T-helper 1 cell treated with Interleukin-12 subunit alpha and Interleukin-12 subunit beta and Interleukin-4 antibody, amounts not matched to agents 30 μg/mL and 1 μg/mL, for 36 hours (primary cell): ENCODE results near the gene UHRF2.
"Not testable (repeated sequence)": the region's sequence is repeated elsewhere in the genome, so short reads cannot be mapped to it uniquely, and the experiment has no call there.

Experiments used
- H3K27ac Mint-ChIP-seq: one replicate; pipeline ENCODE4 v1.8.0; 2021; ENCODE audit warnings: mild to moderate bottlenecking, mixed read lengths
- H3K27me3 Mint-ChIP-seq: one replicate; pipeline ENCODE4 v1.8.0; 2021; ENCODE audit warnings: low read depth, mixed read lengths
- H3K36me3 Mint-ChIP-seq: one replicate; pipeline ENCODE4 v1.8.0; 2021; ENCODE audit warnings: low read depth, mixed read lengths
- H3K4me1 Mint-ChIP-seq: one replicate; pipeline ENCODE4 v1.8.0; 2021; ENCODE audit warnings: low read depth, mixed read lengths
- H3K4me3 Mint-ChIP-seq: one replicate; pipeline ENCODE4 v1.8.0; 2021; ENCODE audit warnings: mild to moderate bottlenecking, moderate library complexity, mixed read lengths
- H3K9me3 Mint-ChIP-seq: one replicate; pipeline ENCODE4 v1.8.0; 2021; ENCODE audit warnings: mixed read lengths

UHRF2 gene

DNA sequence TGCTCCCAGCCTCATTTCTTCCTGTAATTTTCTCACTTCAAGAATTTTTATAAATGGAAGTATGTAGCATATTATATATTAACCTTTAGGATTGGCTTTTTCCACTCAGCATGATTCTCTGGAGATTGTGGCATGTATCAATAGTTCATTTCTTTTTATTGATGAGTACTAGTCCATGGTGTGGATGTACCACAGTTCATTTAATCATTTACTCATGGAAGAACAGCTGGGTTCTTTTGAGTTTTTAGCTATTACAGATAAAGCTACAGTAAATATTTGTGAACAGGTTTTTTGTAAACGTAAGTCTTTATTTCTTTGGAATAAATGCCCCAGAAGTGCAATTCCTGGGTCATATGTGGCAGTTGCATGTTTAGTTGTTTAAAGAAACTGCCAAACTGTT lies 76.1 kb downstream of the UHRF2 start:
- H3K36me3 Mint-ChIP-seq: peaks cover 31% of the 10 kb centered on the region
- no peak overlapping the region for H3K4me3 Mint-ChIP-seq
- peaks cover 8% of the 10 kb centered on the region for H3K4me1 Mint-ChIP-seq
- no peaks in the 10 kb centered on the region for H3K27me3 Mint-ChIP-seq
- H3K9me3 Mint-ChIP-seq: no peaks in the 10 kb centered on the region
- no peak overlapping the region for H3K27ac Mint-ChIP-seq

DNA sequence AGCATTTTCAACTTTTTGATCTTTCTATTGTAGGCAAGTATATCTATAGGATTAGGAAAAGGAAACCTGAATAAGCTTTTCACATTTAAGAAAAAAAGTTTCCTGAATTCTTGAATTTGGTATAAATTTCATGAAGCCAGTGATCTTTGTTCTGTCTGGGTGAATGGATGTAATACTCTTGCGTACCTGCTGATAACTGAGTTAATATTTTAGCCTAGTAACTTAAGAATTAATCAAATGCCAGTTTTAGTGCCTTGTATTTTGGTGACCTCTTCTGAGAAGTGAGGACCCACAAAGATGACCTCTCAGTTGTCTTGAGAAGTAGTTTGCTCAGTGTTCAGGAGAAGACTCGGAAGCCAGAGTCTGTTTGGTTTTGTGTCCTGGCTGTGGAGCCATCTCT lies 77.9 kb downstream of the UHRF2 start:
- Mint-ChIP-seq H3K4me3 (no peak overlapping the region), H3K9me3 (no peaks in the 10 kb centered on the region), H3K4me1 (peaks cover 8% of the 10 kb centered on the region), H3K27me3 (no peaks in the 10 kb centered on the region), H3K27ac (no peak overlapping the region), H3K36me3 (peaks cover 24% of the 10 kb centered on the region)

DNA sequence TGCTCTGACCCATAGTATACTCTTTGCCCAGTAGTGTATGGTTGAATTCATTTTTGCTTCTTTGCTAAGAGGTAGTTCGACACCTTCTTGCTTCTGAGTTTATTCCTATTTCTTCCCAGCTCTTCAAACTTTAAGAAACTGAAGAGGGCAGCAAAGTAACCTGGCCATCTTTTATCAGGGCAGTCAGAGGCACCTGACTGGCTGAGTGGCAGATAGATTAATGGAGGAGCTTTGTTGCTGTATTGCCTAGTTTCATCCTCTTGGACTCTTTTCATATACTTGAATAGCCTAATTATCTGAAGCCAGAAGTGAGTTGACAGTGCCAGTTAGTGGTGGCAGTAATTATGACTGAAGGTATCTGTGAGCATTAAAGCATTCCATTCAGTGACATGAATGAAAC lies 82.5 kb downstream of the UHRF2 start:
- Mint-ChIP-seq H3K36me3 (peaks cover 31% of the 10 kb centered on the region), H3K4me1 (peaks cover 11% of the 10 kb centered on the region), H3K27ac (no peak overlapping the region), H3K27me3 (no peaks in the 10 kb centered on the region), H3K4me3 (no peak overlapping the region), H3K9me3 (no peaks in the 10 kb centered on the region)

DNA sequence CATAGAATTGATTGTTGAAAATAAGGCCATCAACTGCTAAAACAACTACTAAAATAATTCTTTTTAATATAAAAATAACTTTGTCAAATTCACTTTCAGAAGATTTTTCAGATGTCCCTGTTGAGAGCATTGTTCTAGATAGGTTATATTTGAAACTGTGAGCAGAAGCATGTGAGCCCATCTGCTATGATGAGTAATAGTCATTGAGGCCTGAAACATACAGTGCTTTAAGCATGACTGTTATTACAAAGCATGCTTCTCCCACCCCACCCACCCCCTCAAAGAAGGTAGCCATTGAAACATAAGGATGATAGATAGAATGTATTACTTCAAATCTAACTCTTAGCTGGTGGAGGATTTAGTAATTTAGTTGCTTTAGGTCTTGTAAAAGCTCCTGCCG lies 86.0 kb downstream of the UHRF2 start:
- no peaks in the 10 kb centered on the region for H3K9me3 Mint-ChIP-seq
- H3K36me3 Mint-ChIP-seq: peaks cover 28% of the 10 kb centered on the region
- no peak overlapping the region for H3K4me3 Mint-ChIP-seq
- no peaks in the 10 kb centered on the region for H3K27me3 Mint-ChIP-seq
- peak overlapping the region; percentile 32 for H3K27ac Mint-ChIP-seq
- H3K4me1 Mint-ChIP-seq: peaks cover 4% of the 10 kb centered on the region

DNA sequence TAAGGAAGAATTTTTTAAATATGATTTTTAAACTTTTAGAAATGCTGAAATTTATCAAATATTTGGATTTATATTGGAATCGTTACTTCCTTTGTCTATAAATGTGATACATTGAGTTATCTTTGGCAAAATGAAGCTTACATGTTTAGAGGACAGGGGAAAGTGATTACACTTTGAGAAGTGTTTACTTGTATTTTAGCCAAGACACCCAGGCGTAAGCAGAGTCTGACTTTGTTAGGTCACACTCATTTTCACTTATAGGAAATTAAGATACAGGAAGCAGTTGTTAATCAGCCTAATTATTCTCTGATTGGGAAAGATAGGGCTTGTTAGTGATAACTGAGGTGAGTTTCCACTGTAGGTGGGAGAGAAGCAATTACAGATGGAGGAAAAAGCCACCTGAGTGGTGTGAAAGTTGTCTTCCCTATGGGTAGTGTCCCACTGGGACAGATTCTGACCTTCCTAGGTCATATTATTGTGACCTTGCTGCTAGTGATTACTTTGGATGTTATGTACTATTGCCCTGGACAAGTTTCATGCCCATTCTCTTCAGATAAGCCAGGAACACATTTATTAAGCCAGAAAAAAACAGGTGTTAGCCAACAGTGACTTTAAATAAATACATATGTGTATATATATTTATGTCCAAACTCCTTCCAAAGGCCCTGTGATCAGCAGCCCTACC lies 88.7 kb downstream of the UHRF2 start:
- no peaks in the 10 kb centered on the region for H3K9me3 Mint-ChIP-seq
- no peak overlapping the region for H3K27ac Mint-ChIP-seq
- peaks cover 38% of the 10 kb centered on the region for H3K36me3 Mint-ChIP-seq
- no peaks in the 10 kb centered on the region for H3K27me3 Mint-ChIP-seq
- H3K4me3 Mint-ChIP-seq: no peak overlapping the region
- peaks cover 4% of the 10 kb centered on the region for H3K4me1 Mint-ChIP-seq

DNA sequence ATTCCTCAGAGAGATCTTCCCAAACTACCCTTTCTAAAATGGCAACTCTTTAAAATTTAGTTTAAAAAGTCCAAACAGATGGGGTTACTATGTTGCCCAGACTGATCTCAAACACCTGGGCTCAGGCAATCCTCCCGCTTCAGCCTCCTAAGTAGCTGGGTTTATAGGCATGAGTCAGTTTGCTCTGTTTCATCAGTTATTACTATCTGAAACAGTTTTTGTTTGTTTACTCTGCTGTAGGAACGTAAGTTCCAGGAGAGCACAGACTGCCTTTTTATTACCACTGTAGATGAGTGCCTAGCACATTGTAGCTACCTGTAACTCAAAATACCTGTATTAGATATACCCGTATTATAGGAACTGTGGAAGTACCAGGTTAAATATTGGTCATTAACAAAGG lies 89.4 kb downstream of the UHRF2 start:
- Mint-ChIP-seq H3K27ac (no peak overlapping the region), H3K27me3 (no peaks in the 10 kb centered on the region), H3K4me3 (no peak overlapping the region), H3K36me3 (peaks cover 36% of the 10 kb centered on the region), H3K9me3 (no peaks in the 10 kb centered on the region), H3K4me1 (peaks cover 4% of the 10 kb centered on the region)

DNA sequence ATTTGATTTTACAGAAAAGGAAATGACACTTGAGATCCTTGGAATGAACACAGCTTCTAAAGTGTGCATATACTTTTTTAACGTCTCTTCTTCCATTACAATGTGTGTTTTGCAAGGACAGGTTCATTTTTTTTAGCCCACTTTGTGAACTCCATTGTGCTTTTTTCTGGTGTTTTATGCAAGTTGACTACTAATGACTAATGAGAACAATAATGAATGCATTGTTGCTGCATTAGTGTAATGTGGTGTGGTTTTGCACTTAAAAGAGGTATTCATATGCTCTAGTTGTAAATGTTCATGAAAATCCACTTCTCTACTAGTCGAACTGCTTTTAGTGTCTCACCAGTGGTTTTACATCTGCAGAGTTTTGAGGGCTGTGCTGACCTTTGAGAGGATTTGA lies 93.6 kb downstream of the UHRF2 start:
- H3K27me3 Mint-ChIP-seq: no peaks in the 10 kb centered on the region
- H3K27ac Mint-ChIP-seq: no peak overlapping the region
- H3K4me1 Mint-ChIP-seq: peaks cover 1% of the 10 kb centered on the region
- H3K9me3 Mint-ChIP-seq: no peaks in the 10 kb centered on the region
- no peak overlapping the region for H3K4me3 Mint-ChIP-seq
- peaks cover 33% of the 10 kb centered on the region for H3K36me3 Mint-ChIP-seq

DNA sequence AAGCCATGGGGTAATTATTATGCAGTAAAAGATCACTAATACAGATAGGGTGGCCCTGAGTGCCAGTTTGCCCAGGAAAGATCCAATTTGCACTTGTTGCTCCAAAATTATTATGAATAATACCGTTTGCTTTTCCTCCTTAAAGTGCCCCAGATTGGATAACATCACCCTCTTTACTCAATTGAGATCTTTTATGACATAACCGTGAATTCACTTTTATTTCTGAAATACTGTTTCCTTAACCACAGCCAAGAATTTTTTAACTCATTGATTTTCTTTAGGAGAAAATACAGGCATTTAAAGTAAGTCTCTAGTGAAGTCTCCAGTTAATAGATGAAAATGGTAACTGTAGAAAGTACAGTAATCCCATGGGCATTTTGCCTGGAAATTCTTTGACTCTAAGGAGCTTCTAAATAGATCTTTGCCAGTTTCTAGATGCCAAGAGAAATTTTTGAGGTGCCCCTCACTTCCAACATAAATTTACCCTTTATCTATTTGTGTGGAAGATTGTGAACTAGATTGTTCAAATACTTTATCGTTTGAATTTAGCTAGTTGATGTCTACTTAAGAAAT lies 99.2 kb downstream of the UHRF2 start:
- no peaks in the 10 kb centered on the region for H3K9me3 Mint-ChIP-seq
- H3K4me3 Mint-ChIP-seq: no peak overlapping the region
- H3K27ac Mint-ChIP-seq: no peak overlapping the region
- no peaks in the 10 kb centered on the region for H3K27me3 Mint-ChIP-seq
- peaks cover 24% of the 10 kb centered on the region for H3K36me3 Mint-ChIP-seq
- H3K4me1 Mint-ChIP-seq: no peaks in the 10 kb centered on the region

DNA sequence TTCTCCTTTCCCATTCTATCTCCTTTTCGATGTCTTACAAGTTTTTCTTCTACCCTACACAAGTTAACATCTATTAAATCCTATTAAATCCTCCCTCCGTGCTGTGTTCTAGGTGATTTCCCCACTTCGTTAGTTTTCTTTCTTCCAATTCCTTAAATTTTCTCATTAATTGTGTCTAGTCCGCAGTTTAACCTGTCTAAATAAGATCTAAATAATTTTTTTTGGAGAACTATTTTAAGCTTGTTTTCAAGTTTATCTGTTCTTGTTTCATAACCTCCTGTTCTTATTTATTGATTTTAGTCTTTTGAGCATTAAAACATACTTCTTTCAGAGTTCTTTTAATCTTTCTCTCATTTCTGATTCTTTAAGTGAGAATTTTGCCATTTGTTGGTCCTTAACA lies 109.3 kb downstream of the UHRF2 start:
- Mint-ChIP-seq H3K4me1 (no peaks in the 10 kb centered on the region), H3K9me3 (peaks cover 9% of the 10 kb centered on the region), H3K27me3 (no peaks in the 10 kb centered on the region), H3K36me3 (peaks cover 31% of the 10 kb centered on the region), H3K27ac (no peak overlapping the region), H3K4me3 (no peak overlapping the region)

DNA sequence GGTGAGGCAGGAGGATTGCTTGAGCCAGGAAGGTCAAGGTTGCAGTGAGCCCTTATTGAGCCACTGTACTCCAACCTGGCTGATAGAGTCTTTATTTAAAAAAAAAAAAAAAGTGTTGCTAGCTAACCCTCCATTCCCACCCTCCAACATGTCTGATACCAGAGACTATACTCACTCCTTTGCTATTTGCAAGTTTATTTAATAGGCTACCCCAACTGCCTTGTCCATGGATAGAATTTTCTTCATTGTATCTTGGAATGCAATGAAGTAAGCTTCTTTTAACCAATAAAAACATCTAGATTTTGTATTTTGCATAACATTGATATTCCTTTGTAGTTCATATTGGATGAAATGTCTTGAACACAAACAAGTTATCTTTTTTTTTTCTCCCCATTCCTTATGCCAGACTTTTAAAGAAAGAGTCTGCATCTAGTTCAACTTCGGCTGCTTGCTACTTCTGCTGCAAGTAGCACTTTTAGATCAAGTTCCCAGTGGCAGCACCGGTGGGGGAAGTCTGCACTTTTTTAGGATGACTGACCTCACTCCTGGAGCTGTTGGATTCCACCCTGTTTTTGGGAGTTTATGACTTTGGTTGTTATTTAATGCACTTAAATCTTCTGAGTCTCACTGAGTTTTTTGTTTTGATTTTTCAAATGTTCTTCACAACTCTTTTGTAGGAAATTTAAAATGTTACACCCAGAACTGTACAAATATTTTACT lies 112.5 kb downstream of the UHRF2 start:
- Mint-ChIP-seq H3K4me1 (no peaks in the 10 kb centered on the region), H3K9me3 (peaks cover 6% of the 10 kb centered on the region), H3K27ac (no peak overlapping the region), H3K4me3 (no peak overlapping the region), H3K27me3 (no peaks in the 10 kb centered on the region), H3K36me3 (peaks cover 14% of the 10 kb centered on the region)

DNA sequence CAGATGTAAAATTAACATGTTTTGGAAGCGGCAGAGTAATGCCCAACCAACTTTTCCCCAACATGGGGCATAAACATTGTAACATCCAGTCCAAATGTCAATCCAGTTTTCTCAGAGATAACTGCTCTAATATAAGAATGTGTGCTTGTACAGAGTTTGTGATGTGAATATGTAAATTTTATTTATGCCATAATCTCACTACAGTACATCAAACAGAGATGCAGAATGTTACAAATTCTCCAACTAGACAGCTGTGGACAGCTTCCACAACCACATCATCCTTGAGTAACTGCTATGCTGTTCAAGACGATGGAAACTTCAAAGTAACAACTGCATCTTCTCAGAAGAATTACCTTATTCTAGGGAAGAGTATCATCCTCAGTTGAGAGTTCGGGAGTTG lies 122.6 kb downstream of the UHRF2 start:
- Mint-ChIP-seq H3K27me3 (no peaks in the 10 kb centered on the region), H3K4me1 (no peaks in the 10 kb centered on the region), H3K36me3 (no peaks in the 10 kb centered on the region), H3K27ac (no peak overlapping the region), H3K4me3 (no peak overlapping the region), H3K9me3 (no peaks in the 10 kb centered on the region)

DNA sequence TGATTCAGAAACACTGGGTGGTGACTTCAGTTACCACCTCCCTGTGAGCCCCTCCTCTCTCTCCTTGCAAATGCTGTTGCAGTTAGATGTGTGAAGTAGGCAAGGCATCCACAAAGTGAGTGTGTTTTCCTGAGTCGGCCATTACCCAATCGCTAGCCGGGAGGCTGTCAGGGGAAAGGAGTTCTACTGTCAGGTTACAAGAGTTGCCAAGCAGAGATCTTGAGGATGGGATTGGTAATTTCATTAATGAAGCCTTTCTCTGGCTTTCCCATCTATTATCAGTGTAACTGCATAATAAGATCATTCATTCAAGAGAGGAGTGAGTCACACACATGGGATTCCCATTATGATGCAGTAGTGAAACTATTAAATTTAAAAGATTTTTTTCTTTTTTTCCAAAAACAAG lies 125.7 kb downstream of the UHRF2 start:
- Mint-ChIP-seq H3K27ac (no peak overlapping the region), H3K4me1 (no peaks in the 10 kb centered on the region), H3K9me3 (no peaks in the 10 kb centered on the region), H3K36me3 (no peaks in the 10 kb centered on the region), H3K27me3 (peaks cover 7% of the 10 kb centered on the region), H3K4me3 (no peak overlapping the region)

DNA sequence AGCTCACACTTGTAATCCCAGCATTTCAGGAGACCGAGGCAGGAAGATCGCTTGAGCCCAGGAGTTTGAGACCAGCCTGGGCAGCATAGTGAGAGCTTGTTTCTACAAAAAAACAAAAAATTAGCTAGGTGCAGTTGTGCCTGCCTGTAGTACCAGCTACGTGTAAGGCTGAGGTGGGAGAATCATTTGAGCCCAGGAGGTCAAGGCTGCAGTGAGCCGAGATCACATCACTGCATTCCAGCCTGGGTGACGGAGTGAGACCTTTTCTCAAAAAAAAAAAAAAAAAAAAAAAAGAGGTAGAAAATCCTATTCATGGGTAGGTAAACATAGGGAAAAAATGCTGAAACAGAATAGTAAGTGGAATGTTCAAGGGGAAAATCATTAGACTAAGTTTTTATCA lies 129.6 kb downstream of the UHRF2 start:
- not testable (repeated sequence) for H3K4me1 Mint-ChIP-seq, H3K27me3 Mint-ChIP-seq, H3K9me3 Mint-ChIP-seq, H3K4me3 Mint-ChIP-seq, H3K36me3 Mint-ChIP-seq, H3K27ac Mint-ChIP-seq

DNA sequence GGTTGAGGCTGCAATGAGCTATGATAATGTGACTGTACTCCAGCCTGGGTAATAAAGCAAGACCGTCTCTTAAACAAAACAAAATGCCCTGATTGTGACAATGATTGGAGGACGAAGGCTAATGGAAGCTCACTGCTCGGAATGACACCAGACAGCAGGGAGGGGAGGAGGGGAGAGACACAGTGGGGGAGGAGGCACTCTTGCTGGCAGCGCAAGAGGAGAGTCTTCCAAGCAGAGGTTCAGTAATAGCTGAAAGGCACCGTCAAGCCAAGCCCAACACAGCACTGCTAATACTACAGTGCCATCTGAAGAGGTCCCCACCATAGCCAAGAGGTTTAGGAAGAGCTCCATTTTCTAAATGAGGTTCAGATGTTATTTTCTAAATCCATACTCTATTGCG lies 130.2 kb downstream of the UHRF2 start:
- Mint-ChIP-seq H3K27me3 (peaks cover 7% of the 10 kb centered on the region), H3K27ac (no peak overlapping the region), H3K36me3 (no peaks in the 10 kb centered on the region), H3K4me3 (no peak overlapping the region), H3K4me1 (no peaks in the 10 kb centered on the region), H3K9me3 (no peaks in the 10 kb centered on the region)

DNA sequence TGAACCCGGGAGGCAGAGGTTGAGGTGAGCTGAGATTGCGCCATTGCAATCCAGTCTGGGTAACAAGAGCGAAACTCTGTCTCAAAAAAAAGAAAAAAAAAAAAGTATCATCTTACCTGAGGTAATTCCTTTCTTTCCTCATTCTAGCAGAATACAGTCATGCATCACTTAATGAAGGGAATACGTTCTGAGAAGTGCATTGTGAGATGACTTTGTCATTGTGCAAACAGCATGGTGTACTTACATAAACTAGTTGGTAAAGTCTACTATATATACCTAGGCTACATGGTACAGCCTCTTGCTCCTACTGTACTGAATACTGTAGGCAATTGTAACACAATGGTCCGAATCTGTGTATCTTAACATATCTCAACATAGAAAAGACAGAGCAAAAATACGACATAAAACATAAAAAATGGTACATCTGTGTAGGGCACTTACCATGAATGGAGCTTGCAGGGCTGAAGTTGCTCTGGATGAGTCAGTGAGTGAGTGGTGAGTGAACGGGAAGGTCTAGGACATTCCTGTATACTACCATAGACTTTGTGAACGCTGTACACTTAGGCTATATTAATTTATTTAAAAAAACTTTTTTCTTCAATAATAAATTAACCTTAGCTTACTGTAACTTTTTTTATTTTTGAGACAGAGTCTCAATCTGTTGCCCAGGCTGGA lies 132.2 kb downstream of the UHRF2 start:
- Mint-ChIP-seq H3K4me1 (no peaks in the 10 kb centered on the region), H3K36me3 (no peaks in the 10 kb centered on the region), H3K4me3 (no peak overlapping the region), H3K27me3 (peaks cover 7% of the 10 kb centered on the region), H3K27ac (no peak overlapping the region), H3K9me3 (no peaks in the 10 kb centered on the region)
